CD4-positive, CD25-positive, alpha-beta regulatory T cell (primary cell): Measurements from ENCODE around the gene SMIM45.

Experiments
- ATAC-seq, 2 donors: fragments of 150-1000 bp; cut with Tn5 transposase; one replicate each; pipeline ENCODE4 v1.10.0; 2021; ENCODE audit warnings: low read depth in 2 of 2, moderate number of reproducible peaks in 2 of 2, moderate library complexity in 1 of 2
- DNase-seq, 3 donors: peaks; one replicate each; pipeline versions ENCODE4 v3.0.0 to v3.0.0-alpha.2; 2012 to 2022; ENCODE audit warnings: mixed read lengths in 1 of 3
- H3K27ac ChIP-seq: one replicate; pipeline ENCODE4 v1.7.0; 2013; ENCODE audit warnings: mild to moderate bottlenecking, low read length; ENCODE audit not compliant: insufficient read depth, poor library complexity, severe bottlenecking
- H3K27me3 ChIP-seq: one replicate; pipeline ENCODE4 v1.7.0; 2013; ENCODE audit warnings: low read length; ENCODE audit not compliant: control insufficient read depth, insufficient read depth
- H3K36me3 ChIP-seq: one replicate; pipeline ENCODE4 v1.7.0; 2013; ENCODE audit warnings: mild to moderate bottlenecking, low read length, moderate library complexity; ENCODE audit not compliant: control insufficient read depth, insufficient read depth
- H3K4me1 ChIP-seq: 2 replicates; pipeline ENCODE4 v1.7.0; 2013; ENCODE audit warnings: mild to moderate bottlenecking, low read length; ENCODE audit not compliant: insufficient read depth, control insufficient read depth, poor library complexity, severe bottlenecking
- H3K4me3 ChIP-seq: one replicate; pipeline ENCODE4 v1.7.0; 2013; ENCODE audit warnings: low read depth, mild to moderate bottlenecking, low read length, moderate library complexity
- H3K9me3 ChIP-seq, 2 experiments: 1 replicate in 1 of 2; 2 replicates in 1 of 2; pipeline ENCODE4 v1.7.0; 2013; ENCODE audit warnings: low read length in 2 of 2, mild to moderate bottlenecking in 1 of 2, moderate library complexity in 1 of 2; ENCODE audit not compliant: control insufficient read depth in 2 of 2
- H3K27ac Mint-ChIP-seq, 3 donors: one replicate each; pipeline ENCODE4 v1.8.0; 2020 to 2022; ENCODE audit warnings: mild to moderate bottlenecking in 3 of 3, mixed read lengths in 3 of 3, moderate library complexity in 2 of 3
- H3K27me3 Mint-ChIP-seq: one replicate; pipeline ENCODE4 v1.8.0; 2022; ENCODE audit warnings: mild to moderate bottlenecking, mixed read lengths
- H3K36me3 Mint-ChIP-seq: one replicate; pipeline ENCODE4 v1.8.0; 2020; ENCODE audit warnings: mixed read lengths
- H3K4me1 Mint-ChIP-seq, 4 donors: one replicate each; pipeline ENCODE4 v1.8.0; 2020 to 2022; ENCODE audit warnings: mixed read lengths in 4 of 4, mild to moderate bottlenecking in 1 of 4
- H3K4me3 Mint-ChIP-seq, 4 donors: one replicate each; pipeline ENCODE4 v1.8.0; 2020 to 2022; ENCODE audit warnings: mild to moderate bottlenecking in 4 of 4, mixed read lengths in 4 of 4, moderate library complexity in 3 of 4
- H3K9me3 Mint-ChIP-seq, 7 donors: one replicate each; pipeline ENCODE4 v1.8.0; 2020 to 2022; ENCODE audit warnings: mixed read lengths in 7 of 7, mild to moderate bottlenecking in 3 of 7, moderate library complexity in 2 of 7

Gene SMIM45

GRCh38 chr22:41979423-41980250 lies 27.7 kb downstream of the SMIM45 start:
- H3K27me3 ChIP-seq = peaks cover 3% of the 10 kb centered on the region
- H3K9me3 ChIP-seq = no peaks in the 10 kb centered on the region
- H3K36me3 ChIP-seq = no peaks in the 10 kb centered on the region
- H3K4me3 Mint-ChIP-seq = no peak overlapping the region
- no peak overlapping the region for H3K27ac ChIP-seq
- no peak for ATAC-seq
- no peaks in the 10 kb centered on the region for H3K36me3 Mint-ChIP-seq
- peak overlapping the region in 1 of 3 donors; percentile 6 for H3K27ac Mint-ChIP-seq
- peaks cover 0 to 20% (median 5%) of the 10 kb centered on the region in 4 donors for H3K4me1 Mint-ChIP-seq
- no peak for DNase-seq
- H3K4me3 ChIP-seq = no peak overlapping the region
- peaks cover 34% of the 10 kb centered on the region for H3K27me3 Mint-ChIP-seq
- peaks cover 11% of the 10 kb centered on the region for H3K4me1 ChIP-seq
- H3K9me3 Mint-ChIP-seq = peaks cover 0 to 1% (median 0%) of the 10 kb centered on the region in 7 donors

GRCh38 chr22:41982865-41983264 lies 30.9 kb downstream of the SMIM45 start:
- Histone ChIP-seq H3K4me3 (no peak overlapping the region), H3K4me1 (no peaks in the 10 kb centered on the region), H3K9me3 (no peaks in the 10 kb centered on the region), H3K27me3 (no peaks in the 10 kb centered on the region), H3K27ac (no peak overlapping the region), H3K36me3 (no peaks in the 10 kb centered on the region)
- no peaks in the 10 kb centered on the region for H3K36me3 Mint-ChIP-seq
- peak overlapping the region in 1 of 4 donors; percentile 34 for H3K4me3 Mint-ChIP-seq
- peaks cover 0 to 3% (median 0%) of the 10 kb centered on the region in 4 donors for H3K4me1 Mint-ChIP-seq
- no peak for DNase-seq
- ATAC-seq = no peak
- H3K27ac Mint-ChIP-seq = no peak overlapping the region
- peaks cover 17% of the 10 kb centered on the region for H3K27me3 Mint-ChIP-seq
- peaks cover 0 to 1% (median 0%) of the 10 kb centered on the region in 7 donors for H3K9me3 Mint-ChIP-seq

- Mint-ChIP-seq H3K27ac (no peak overlapping the region), H3K4me1 (no peaks in the 10 kb centered on the region), H3K9me3 (peaks cover 0 to 1% (median 0%) of the 10 kb centered on the region in 7 donors), H3K4me3 (peak overlapping the region in 1 of 4 donors; percentile 34), H3K27me3 (peaks cover 9% of the 10 kb centered on the region), H3K36me3 (no peaks in the 10 kb centered on the region)
- Histone ChIP-seq H3K27me3 (no peaks in the 10 kb centered on the region), H3K36me3 (no peaks in the 10 kb centered on the region), H3K27ac (no peak overlapping the region), H3K4me1 (no peaks in the 10 kb centered on the region), H3K4me3 (no peak overlapping the region), H3K9me3 (no peaks in the 10 kb centered on the region)
- ATAC-seq = no peak
- DNase-seq = no peak
Observed at GRCh38 chr22:41983513-41984405, 31.8 kb downstream of the SMIM45 start.

- ATAC-seq (no peak), DNase-seq (no peak)
- H3K4me1 Mint-ChIP-seq = no peaks in the 10 kb centered on the region
Observed at GRCh38 chr22:41987276-41987675, 35.3 kb downstream of the SMIM45 start.

GRCh38 chr22:41989246-41989645 lies 37.3 kb downstream of the SMIM45 start:
- no peak overlapping the region for H3K4me3 ChIP-seq
- H3K4me1 Mint-ChIP-seq = no peaks in the 10 kb centered on the region
- H3K4me3 Mint-ChIP-seq = no peak overlapping the region
- H3K36me3 ChIP-seq = no peaks in the 10 kb centered on the region
- H3K9me3 Mint-ChIP-seq = no peaks in the 10 kb centered on the region
- ATAC-seq = no peak
- H3K36me3 Mint-ChIP-seq = no peaks in the 10 kb centered on the region
- no peaks in the 10 kb centered on the region for H3K4me1 ChIP-seq
- H3K27me3 ChIP-seq = no peaks in the 10 kb centered on the region
- no peak overlapping the region for H3K27ac Mint-ChIP-seq
- no peaks in the 10 kb centered on the region for H3K9me3 ChIP-seq
- no peak overlapping the region for H3K27ac ChIP-seq
- DNase-seq = no peak
- H3K27me3 Mint-ChIP-seq = no peaks in the 10 kb centered on the region

More at GRCh38 chr22:41987276-41987675, 35.3 kb downstream of the SMIM45 start:
- Mint-ChIP-seq H3K27ac (no peak overlapping the region), H3K4me3 (no peak overlapping the region), H3K36me3 (no peaks in the 10 kb centered on the region), H3K27me3 (no peaks in the 10 kb centered on the region), H3K9me3 (no peaks in the 10 kb centered on the region)
- no peaks in the 10 kb centered on the region for H3K27me3 ChIP-seq
- no peaks in the 10 kb centered on the region for H3K36me3 ChIP-seq
- H3K27ac ChIP-seq = no peak overlapping the region
- H3K9me3 ChIP-seq = no peaks in the 10 kb centered on the region
- H3K4me1 ChIP-seq = no peaks in the 10 kb centered on the region
- H3K4me3 ChIP-seq = no peak overlapping the region

GRCh38 chr22:41991111-41991510 lies 39.2 kb downstream of the SMIM45 start:
- no peak overlapping the region for H3K27ac Mint-ChIP-seq
- no peak overlapping the region for H3K4me3 Mint-ChIP-seq
- no peaks in the 10 kb centered on the region for H3K9me3 Mint-ChIP-seq
- H3K27me3 Mint-ChIP-seq = no peaks in the 10 kb centered on the region
- Histone ChIP-seq H3K27me3 (no peaks in the 10 kb centered on the region), H3K4me1 (no peaks in the 10 kb centered on the region), H3K4me3 (no peak overlapping the region), H3K36me3 (no peaks in the 10 kb centered on the region), H3K9me3 (no peaks in the 10 kb centered on the region), H3K27ac (no peak overlapping the region)
- H3K4me1 Mint-ChIP-seq = no peaks in the 10 kb centered on the region
- ATAC-seq (no peak), DNase-seq (no peak)
- H3K36me3 Mint-ChIP-seq = peaks cover 3% of the 10 kb centered on the region

GRCh38 chr22:41992496-41992895 lies 40.5 kb downstream of the SMIM45 start:
- Histone ChIP-seq H3K4me3 (no peak overlapping the region), H3K36me3 (no peaks in the 10 kb centered on the region), H3K4me1 (no peaks in the 10 kb centered on the region), H3K27ac (no peak overlapping the region), H3K9me3 (no peaks in the 10 kb centered on the region), H3K27me3 (no peaks in the 10 kb centered on the region)
- Mint-ChIP-seq H3K4me1 (peaks cover 0 to 2% (median under 1%) of the 10 kb centered on the region in 4 donors), H3K36me3 (peaks cover 3% of the 10 kb centered on the region), H3K27me3 (no peaks in the 10 kb centered on the region), H3K9me3 (no peaks in the 10 kb centered on the region), H3K4me3 (no peak overlapping the region), H3K27ac (no peak overlapping the region)
- ATAC-seq (no peak), DNase-seq (no peak)
